B cell (primary cell): ENCODE data around the gene ATP13A5. TPM values are rescaled to one million over a fixed set of nuclear protein-coding genes. Genes with fewer than 3 reads are reported as not detected.

Source experiments
- ATAC-seq: fragments of 200-7000 bp; cut with Tn5 transposase; one replicate; pipeline ENCODE4 v1.10.0; 2021; ENCODE audit warnings: low read depth, mild to moderate bottlenecking, moderate number of reproducible peaks, moderate library complexity
- CTCF ChIA-PET: fragments of 350-600 bp; sonication (Branson Sonifier 250); formaldehyde crosslinking; loops from one replicate; lab custom pipeline; 2021; ENCODE audit warnings: antibody characterized with exemption, inconsistent platforms; lab: Charles Lee
- POLR2A ChIA-PET: fragments of 350-600 bp; sonication (Branson Sonifier 250); formaldehyde crosslinking; loops from one replicate; lab custom pipeline; 2021; ENCODE audit warnings: antibody characterized with exemption; lab: Charles Lee
- DNase-seq: peaks from one replicate; pipeline ENCODE4 v3.0.0; 2013
- H2AFZ ChIP-seq: 2 replicates; pipeline ENCODE4 v1.6.1; 2012; ENCODE audit warnings: mild to moderate bottlenecking, low read depth, low read length; ENCODE audit not compliant: insufficient read depth, poor library complexity, severe bottlenecking
- H3K27ac ChIP-seq, 2 donors: 1 replicate in 1 of 2; 2 replicates in 1 of 2; pipeline ENCODE4 v1.5.1; 2012 to 2013; ENCODE audit warnings: low read length in 2 of 2, mild to moderate bottlenecking in 2 of 2, moderate library complexity in 1 of 2
- H3K27me3 ChIP-seq, 4 experiments: fragments of 200-600 bp in 1 of 4; sonication (generic) in 1 of 4; replicated peaks in 1 of 4; 1 replicate in 2 of 4; 2 replicates in 2 of 4; pipeline versions ENCODE4 v1.6.1 to v1.7.0; 2013 to 2016; ENCODE audit warnings: low read length in 3 of 4, mild to moderate bottlenecking in 2 of 4, mixed read lengths in 1 of 4, moderate library complexity in 1 of 4; ENCODE audit not compliant: insufficient read depth in 4 of 4, control insufficient read depth in 3 of 4; ENCODE audit errors: control extremely low read depth in 1 of 4
- H3K36me3 ChIP-seq, 2 experiments: replicated peaks in 1 of 2; 1 replicate in 1 of 2; 2 replicates in 1 of 2; pipeline versions ENCODE4 v1.6.1 to v1.7.1; 2013; ENCODE audit warnings: low read length in 1 of 2; ENCODE audit not compliant: insufficient read depth in 2 of 2, control insufficient read depth in 1 of 2; ENCODE audit errors: control extremely low read depth in 1 of 2, extremely low read depth in 1 of 2
- H3K4me1 ChIP-seq, 2 donors: fragments of 200-600 bp in 1 of 2; sonication (generic) in 1 of 2; 1 replicate in 1 of 2; 2 replicates in 1 of 2; pipeline versions ENCODE4 v1.5.1 to v1.6.1; 2013 to 2017; ENCODE audit warnings: low read length in 2 of 2; ENCODE audit not compliant: control insufficient read depth in 2 of 2, insufficient read depth in 2 of 2
- H3K4me2 ChIP-seq: replicated peaks from 2 replicates; pipeline ENCODE3; 2012; ENCODE audit warnings: mild to moderate bottlenecking, low read depth, low read length; ENCODE audit not compliant: poor library complexity, severe bottlenecking
- H3K4me3 ChIP-seq, 5 experiments: fragments of 200-600 bp in 1 of 5; sonication (generic) in 1 of 5; 1 replicate in 3 of 5; 2 replicates in 2 of 5; pipeline versions ENCODE4 v1.5.1 to v1.7.0; 2011 to 2016; ENCODE audit warnings: low read length in 4 of 5, mild to moderate bottlenecking in 4 of 5, low read depth in 2 of 5, control low read depth in 1 of 5, moderate library complexity in 1 of 5; ENCODE audit not compliant: insufficient read depth in 1 of 5; ENCODE audit errors: control extremely low read depth in 1 of 5, extremely low read depth in 1 of 5
- H3K79me2 ChIP-seq: fragments of 200-600 bp; sonication (generic); one replicate; pipeline ENCODE4 v1.6.0; 2016; ENCODE audit warnings: low read length; ENCODE audit not compliant: control insufficient read depth, insufficient read depth
- H3K9ac ChIP-seq: fragments of 200-600 bp; sonication (generic); 2 replicates; pipeline ENCODE4 v1.6.1; 2017; ENCODE audit warnings: mild to moderate bottlenecking, low read length, moderate library complexity
- H3K9me3 ChIP-seq, 3 donors: one replicate each; pipeline versions ENCODE4 v1.6.1 to v1.7.1; 2013; ENCODE audit warnings: low read length in 2 of 3; ENCODE audit not compliant: control insufficient read depth in 2 of 3, insufficient read depth in 1 of 3; ENCODE audit errors: control extremely low read depth in 1 of 3
- H4K20me1 ChIP-seq: 2 replicates; pipeline ENCODE4 v1.6.0; 2012; ENCODE audit warnings: mild to moderate bottlenecking, low read length; ENCODE audit not compliant: insufficient read depth, control insufficient read depth, poor library complexity, severe bottlenecking
- H3K27ac Mint-ChIP-seq: one replicate; pipeline ENCODE4 v1.8.0; 2021; ENCODE audit warnings: mixed read lengths
- H3K27me3 Mint-ChIP-seq: one replicate; pipeline ENCODE4 v1.8.0; 2021; ENCODE audit warnings: mixed read lengths
- H3K4me1 Mint-ChIP-seq: one replicate; pipeline ENCODE4 v1.8.0; 2021; ENCODE audit warnings: mixed read lengths
- H3K4me3 Mint-ChIP-seq: one replicate; pipeline ENCODE4 v1.8.0; 2021; ENCODE audit warnings: mixed read lengths
- H3K9me3 Mint-ChIP-seq: one replicate; pipeline ENCODE4 v1.8.0; 2022; ENCODE audit warnings: mixed read lengths; ENCODE audit not compliant: insufficient read depth
- CTCF ChIP-seq: fragments of 200-600 bp; IDR thresholded peaks from one replicate; pipeline ENCODE4 v1.8.0; 2022; ENCODE audit warnings: antibody characterized with exemption, mild to moderate bottlenecking
- EZH2 ChIP-seq: IDR thresholded peaks from 2 replicates; pipeline ENCODE4 v1.6.1; 2012; ENCODE audit warnings: borderline replicate concordance, low read depth, mild to moderate bottlenecking, moderate library complexity, low read length; ENCODE audit not compliant: insufficient read depth, poor library complexity, severe bottlenecking
- WGBS: methylation state at CpG from one replicate; pipeline ENCODE4 v1.1.5; 2013; ENCODE audit warnings: missing lambda C conversion rate; ENCODE audit not compliant: insufficient coverage; 5-methylcytosine and 5-hydroxymethylcytosine counted together
- intact Hi-C: fragments of 100-400 bp; cut with micrococcal nuclease; formaldehyde crosslinking; loops from one replicate; pipeline ENCODE4 v1.10.0; 2022
- polyA plus RNA-seq: library from polyadenylated mRNA; depleted of rRNA; stranded (reverse); fragments of >200 nt; gene quantifications from 2 replicates; pipeline ENCODE4 v1.2.3, GENCODE V29; 2012
- total RNA-seq, 2 donors: library from RNA; stranded (reverse); fragments of 120-200 nt in 1 of 2; gene quantifications; 1 replicate in 1 of 2; 2 replicates in 1 of 2; pipeline versions ENCODE4 v1.2.3 to v1.2.4, GENCODE V29; 2013 to 2022

ATP13A5 gene
- total and polyA plus RNA-seq, 2 donors (not counting 1 experiment from before 2014, with no cell fraction given) = 0.12 TPM; not detected in 1

GRCh38 chr3:193250492-193250891 lies 128.1 kb downstream of the ATP13A5 start:
- no peaks in the 10 kb centered on the region for H4K20me1 ChIP-seq
- no peak overlapping the region for H3K9ac ChIP-seq
- Mint-ChIP-seq H3K4me1 (no peaks in the 10 kb centered on the region), H3K9me3 (peaks cover 21% of the 10 kb centered on the region), H3K27me3 (peaks cover 15% of the 10 kb centered on the region), H3K4me3 (no peak overlapping the region), H3K27ac (no peak overlapping the region)
- no peak overlapping the region for H3K27ac ChIP-seq
- no peaks in the 10 kb centered on the region for H3K79me2 ChIP-seq
- no peak overlapping the region for H3K4me2 ChIP-seq
- CTCF ChIA-PET = no interaction called here
- intact Hi-C loops = no loop called here
- H3K27me3 ChIP-seq = peaks cover 0 to under 1% (median 0%) of the 10 kb centered on the region in 4 experiments
- DNase-seq (no peak), ATAC-seq (no peak)
- H2AFZ ChIP-seq = no peak overlapping the region
- TF ChIP-seq CTCF (no peak), EZH2 (no peak)
- H3K4me1 ChIP-seq = no peaks in the 10 kb centered on the region
- no peak overlapping the region for H3K4me3 ChIP-seq
- WGBS = 95% methylated on average over 2 of the region's 4 CpGs
- H3K36me3 ChIP-seq = no peaks in the 10 kb centered on the region
- POLR2A ChIA-PET = no interaction called here
- peaks cover 4 to 15% (median 5%) of the 10 kb centered on the region in 3 donors for H3K9me3 ChIP-seq

- Histone ChIP-seq H2AFZ (no peak overlapping the region), H3K27ac (no peak overlapping the region), H3K9ac (no peak overlapping the region), H3K4me1 (no peaks in the 10 kb centered on the region), H3K4me3 (no peak overlapping the region), H4K20me1 (no peaks in the 10 kb centered on the region), H3K79me2 (no peaks in the 10 kb centered on the region), H3K36me3 (no peaks in the 10 kb centered on the region), H3K4me2 (no peak overlapping the region), H3K9me3 (peaks cover 4 to 15% (median 5%) of the 10 kb centered on the region in 3 donors), H3K27me3 (no peaks in the 10 kb centered on the region)
- H3K4me1 Mint-ChIP-seq = no peaks in the 10 kb centered on the region
- ATAC-seq (no peak), DNase-seq (no peak)
- intact Hi-C loops = no loop called here
- CTCF ChIA-PET = no interaction called here
- no CpG with 5 or more reads among the region's 2 CpGs for WGBS
- no peak overlapping the region for H3K27ac Mint-ChIP-seq
- no peak overlapping the region for H3K4me3 Mint-ChIP-seq
- no peak for TF ChIP-seq CTCF
- TF ChIP-seq EZH2 = no peak
- peaks cover 23% of the 10 kb centered on the region for H3K9me3 Mint-ChIP-seq
- POLR2A ChIA-PET = no interaction called here
- peaks cover 12% of the 10 kb centered on the region for H3K27me3 Mint-ChIP-seq
Measured at GRCh38 chr3:193248848-193249468, 129.6 kb downstream of the ATP13A5 start.
